Hepatic stellate cell (primary cell): ENCODE measurements around the gene WIPF3.
"Not testable (repeated sequence)": the region's sequence is repeated elsewhere in the genome, so short reads cannot be mapped to it uniquely, and the experiment has no call there.

Experiments
- DNase-seq: peaks from one replicate; pipeline ENCODE4 v3.0.0; 2011; ENCODE audit warnings: low spot score

Gene WIPF3

DNA sequence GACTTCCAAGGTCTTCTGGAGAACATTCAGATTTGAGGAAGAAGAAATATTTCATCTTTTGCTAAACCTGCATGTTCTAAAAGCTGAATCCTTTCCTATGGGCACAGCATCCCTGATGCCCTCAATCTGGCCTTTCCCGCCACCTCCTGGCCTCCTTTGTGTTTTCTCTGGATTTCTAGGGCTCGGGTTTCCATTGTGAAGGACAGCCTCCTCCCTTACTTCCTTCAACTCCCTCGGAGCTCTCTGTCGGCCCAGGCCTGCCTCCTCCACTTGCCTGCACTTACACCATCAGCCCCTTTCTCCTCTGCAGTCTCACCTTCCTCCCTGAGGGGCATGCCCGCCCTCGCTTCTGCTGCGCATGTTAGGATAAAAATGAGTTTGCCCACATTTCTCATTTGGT is 75.4 kb downstream of the WIPF3 start:
- DNase-seq, result no peak

DNA sequence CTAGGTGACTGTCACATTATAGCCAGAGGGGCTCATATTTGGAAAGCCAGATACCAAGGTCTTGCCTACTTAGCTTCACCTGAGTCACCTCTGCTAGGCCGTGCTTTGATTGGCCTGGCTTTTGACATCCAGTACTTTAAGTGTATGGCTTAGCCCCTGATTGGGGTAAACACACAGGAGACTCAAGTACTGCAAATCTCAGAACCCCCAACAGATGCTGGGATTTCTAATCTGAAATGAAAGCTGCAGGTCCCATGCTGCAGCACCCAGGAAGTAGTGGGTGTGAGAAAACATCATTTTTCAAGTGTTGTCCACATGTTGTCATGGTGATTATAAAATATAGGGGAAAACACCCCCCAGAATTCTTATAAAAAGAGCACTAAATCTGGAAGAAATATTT is 76.2 kb downstream of the WIPF3 start:
- no peak for DNase-seq

DNA sequence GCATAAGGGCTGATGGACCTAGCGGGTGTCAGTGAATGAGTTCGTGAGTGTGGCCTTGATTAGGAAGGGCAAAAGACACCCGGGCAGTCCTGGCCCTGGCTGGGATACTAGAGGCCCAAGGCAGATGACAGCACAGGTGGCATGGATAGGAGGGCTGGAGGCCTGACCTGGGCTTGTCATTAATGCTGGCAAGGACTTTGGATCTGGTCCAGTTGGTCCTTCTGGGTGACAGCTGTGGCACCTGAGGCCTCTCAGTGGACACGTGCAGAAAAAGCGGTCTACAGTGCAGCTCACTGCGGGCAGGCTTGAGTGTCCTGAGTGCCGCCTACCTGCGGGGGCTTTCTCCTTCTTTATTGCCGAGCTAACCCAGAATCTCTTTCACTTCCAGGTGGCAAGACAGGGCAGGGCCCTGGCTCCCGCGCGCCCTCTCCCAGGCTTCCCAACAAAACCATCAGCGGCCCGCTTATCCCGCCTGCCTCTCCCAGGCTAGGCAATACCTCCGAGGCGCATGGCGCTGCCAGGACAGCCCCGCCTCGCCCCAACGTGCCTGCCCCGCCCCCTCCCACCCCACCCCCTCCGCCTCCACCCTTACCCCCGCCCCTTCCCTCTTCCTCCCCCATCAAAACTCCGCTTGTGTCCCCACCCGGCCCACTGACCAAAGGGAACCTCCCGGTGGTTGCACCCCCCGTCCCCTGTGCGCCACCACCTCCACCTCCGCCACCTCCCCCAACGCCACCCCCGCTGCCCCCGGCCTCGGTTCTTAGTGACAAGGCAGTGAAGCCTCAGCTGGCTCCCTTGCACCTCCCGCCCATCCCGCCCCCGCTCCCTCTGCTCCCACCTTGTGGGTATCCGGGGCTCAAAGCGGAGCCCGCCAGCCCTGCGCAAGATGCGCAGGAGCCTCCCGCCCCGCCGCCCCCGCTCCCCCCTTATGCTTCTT is 77.4 kb downstream of the WIPF3 start:
- DNase-seq, result no peak

DNA sequence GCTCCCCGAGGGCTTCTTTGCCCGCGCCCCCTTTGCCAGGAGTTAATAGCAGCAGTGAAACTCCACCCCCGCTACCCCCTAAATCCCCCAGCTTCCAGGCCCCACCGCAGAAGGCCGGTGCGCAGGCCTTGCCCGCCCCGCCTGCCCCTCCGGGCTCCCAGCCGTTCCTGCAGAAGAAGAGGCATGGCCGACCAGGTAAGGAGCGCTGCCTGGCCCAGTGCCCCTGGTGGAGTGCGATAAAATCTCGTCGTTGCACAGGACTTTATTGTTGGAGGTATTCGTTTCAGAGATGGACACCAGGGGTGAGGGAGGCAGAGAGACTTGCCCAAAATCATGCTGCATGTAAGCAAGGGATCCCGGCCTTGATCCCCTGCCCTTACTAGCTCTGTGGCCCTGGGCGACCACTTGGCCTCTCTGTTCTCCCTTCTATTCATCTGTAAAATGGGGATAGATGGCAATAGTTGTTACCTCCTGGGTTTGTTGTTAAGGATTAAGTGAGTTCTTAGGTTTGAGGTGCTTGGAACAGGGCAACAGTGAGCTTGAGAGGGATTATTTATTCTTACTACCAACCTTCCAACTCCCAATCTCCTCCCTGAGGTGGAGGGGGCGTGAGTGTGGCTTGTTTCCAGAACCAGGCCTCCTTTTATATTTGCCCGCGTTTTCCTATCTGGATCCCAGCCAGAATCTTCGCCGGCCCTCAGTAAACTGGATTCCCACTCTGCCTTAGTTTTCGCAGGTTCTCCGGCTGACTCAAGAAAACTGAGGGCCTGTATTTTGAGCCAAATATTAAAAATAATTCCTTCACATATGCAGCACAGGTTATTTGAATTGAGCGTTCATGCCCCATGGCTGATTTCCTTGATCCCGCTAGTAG is 78.3 kb downstream of the WIPF3 start:
- DNase-seq, result no peak

DNA sequence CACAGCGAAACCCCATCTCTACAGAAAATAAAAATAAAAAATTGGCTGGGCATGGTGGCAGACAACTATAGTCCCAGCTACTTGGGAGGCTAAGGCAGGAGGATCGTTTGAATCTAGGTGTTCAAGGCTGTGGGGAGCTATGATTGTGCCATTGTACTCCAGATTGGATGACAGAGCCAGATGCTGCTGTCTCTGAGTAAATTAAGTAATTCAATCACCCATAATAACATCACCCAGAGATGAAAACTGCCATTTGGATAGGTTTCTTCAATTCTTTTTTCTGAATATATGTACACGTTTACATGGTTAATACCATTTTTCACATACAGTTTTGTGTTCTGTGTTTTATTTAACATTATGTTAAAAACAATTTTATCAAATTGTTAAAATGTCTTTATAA is 79.3 kb downstream of the WIPF3 start:
- no peak for DNase-seq

DNA sequence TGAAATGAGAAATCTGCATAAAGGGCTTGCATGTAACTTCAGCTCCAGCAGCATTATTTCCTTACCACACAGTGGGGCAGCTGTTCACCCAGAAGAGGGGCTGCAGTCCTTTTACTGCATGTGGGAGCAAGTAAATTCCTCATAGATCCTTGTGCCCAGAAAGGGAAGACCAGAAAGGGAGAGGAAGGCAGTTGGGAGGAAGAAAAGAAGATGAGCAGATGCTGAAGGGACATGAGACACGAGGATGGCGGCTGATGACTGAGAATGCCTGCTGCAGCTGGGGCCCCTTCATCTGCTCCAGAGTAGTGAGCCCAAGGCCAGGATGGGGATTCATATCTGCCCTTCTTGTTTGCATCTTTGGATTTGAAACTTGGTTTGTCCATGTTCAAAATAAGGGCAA is 80.5 kb downstream of the WIPF3 start:
- no peak for DNase-seq

DNA sequence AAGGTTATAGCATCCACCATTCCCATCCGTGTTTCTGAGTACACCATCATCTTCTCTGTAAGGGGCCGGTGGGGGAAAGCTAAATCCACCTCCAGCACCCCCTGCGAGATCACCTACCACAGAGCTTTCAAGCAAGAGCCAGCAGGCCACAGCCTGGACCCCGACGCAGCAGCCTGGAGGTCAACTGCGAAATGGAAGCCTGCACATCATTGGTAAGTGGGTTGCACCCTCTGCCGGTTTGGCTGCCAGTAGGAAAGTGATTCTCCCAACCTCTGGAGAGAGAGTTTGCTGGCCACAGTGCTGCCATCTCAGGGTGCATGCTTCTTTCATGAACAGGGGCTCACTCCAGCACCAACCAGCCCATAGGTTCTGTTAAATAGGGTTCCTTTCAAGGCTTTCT is 81.7 kb downstream of the WIPF3 start:
- no peak for DNase-seq

DNA sequence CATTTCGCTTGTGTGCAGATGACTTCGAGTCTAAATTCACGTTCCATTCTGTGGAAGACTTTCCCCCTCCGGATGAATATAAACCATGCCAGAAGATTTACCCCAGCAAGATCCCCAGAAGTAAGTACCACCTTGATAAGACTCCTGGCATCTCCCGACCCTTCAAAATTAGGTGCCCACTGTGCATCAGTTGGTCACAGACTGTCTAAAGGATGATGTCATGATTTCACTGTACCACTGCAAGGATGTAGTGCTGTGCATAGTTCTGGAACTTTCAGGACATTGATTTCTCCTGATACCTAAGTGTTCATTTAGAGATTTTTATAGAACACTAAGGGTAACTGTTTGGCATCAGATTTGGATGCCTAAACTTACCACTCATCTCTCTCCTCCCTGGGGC is 83.0 kb downstream of the WIPF3 start:
- no peak for DNase-seq

DNA sequence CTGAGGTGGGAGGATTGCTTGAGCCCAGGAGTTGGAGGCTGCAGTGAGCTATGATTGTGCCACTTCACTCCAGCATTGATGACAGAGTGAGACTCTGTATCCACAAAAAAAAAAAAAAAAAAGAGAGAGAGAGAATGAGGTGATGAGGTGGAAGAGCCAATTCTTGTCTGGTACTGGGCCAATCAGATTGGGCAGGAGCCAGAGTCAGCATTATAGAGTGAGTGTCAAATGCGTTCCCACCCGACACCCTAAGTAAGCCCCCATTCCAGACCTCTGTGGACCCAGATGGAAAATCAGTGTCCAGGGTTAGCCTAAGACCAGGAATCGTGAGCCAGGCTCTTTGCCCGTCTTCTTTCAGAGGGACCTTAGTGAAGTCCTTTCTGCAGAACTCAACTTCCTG is 83.9 kb downstream of the WIPF3 start:
- DNase-seq, result no peak

DNA sequence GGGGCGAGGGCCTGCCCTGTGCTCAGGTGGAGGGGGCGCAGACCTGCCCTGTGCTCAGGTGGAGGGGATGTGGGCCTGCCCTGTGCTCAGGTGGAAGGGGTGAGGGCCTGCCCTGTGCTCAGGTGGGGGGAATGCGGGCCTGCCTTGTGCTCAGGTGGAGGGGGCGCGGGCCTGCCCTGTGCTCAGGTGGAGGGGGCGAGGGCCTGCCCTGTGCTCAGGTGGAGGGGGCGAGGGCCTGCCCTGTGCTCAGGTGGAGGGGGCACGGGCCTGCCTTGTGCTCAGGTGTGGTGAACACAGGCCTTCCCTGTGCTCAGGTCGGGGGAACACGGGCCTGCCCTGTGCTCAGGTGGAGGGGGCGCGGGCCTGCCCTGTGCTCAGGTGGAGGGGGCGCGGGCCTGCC is 84.5 kb downstream of the WIPF3 start:
- not testable (repeated sequence) for DNase-seq

DNA sequence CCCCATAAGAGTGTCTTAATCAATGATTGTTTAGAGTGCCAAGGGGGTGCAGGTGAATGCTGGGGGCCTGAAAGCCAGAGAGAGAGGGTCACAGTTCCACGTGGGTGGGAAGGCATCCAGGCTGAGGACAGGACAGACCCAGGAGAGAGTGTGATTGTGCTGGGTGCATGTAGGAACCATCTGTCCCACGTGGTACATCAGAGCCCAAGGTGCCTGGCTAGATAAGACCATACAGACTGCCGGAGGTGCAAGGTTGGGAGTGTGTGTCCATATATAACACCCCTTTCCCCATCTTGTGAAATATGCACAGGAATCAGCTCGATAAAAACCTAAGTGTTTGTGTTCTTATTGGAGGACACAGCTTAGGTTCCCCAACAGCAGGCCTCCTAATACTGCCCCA is 85.5 kb downstream of the WIPF3 start:
- DNase-seq, result no peak

DNA sequence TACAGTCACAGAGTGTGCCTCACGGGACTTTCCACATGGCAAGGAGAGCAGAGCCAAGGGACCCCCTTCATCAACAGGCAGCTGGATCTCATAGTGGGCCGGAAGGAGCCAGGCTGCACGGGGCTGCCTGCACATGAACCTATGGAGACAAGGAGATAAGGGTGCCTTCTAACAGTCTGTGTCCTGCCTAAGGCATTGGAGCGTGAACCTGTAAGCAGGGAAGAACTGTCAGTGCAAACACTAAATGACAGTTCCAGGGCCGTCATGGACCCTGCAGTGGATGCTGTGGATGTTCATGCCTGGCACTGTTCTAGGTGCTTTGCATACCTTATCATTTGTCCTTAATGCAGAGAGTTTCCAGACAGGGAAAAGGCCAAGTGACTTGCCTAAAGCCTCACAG is 85.9 kb downstream of the WIPF3 start:
- DNase-seq, result no peak

DNA sequence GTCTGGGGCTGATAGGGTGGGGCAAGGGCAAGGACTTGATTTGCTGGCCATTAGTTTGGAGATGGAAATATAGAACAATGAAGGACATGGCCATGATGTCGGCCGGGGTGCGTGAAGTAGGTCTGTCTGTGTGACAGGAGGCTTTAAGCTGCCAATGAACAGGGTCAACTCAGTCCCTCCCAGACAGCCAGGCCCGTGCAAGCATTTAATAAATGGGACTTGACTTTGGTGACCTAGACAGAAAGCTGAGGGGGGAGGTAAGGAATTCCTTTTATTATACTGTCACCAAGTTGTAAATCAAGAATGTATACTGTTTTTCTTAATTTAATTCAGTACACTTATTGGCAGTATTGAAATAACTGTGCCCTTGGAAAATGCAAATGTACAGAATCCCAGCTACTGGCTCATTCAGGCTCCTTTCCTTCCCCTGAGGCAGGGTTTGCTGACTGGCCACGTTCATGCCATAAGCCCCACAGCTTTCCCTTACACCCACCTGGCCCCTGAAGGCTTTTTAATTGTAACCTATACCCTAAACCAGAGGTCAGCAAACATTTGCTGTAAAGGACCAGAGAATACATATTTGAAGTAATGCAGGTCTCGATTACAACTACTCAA is 87.2 kb downstream of the WIPF3 start:
- DNase-seq, result no peak

DNA sequence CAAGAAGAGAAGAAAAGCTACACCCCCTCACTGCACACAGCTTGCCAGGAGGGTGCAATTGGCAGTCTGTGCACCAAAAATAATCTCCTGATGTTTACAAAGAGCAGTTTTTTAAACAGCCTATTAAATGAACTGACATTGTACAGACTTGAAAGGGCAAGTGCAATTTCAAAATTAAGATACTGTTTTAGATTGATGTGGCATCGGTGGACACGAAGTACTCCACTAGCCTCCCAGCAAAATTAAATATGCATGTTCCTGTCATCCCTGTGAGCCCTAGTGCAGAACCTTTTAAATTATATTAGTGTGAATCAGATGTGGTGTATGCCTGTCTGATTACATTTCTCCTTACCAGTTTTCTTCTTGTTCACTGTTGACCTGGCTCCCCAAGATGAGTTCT is 87.9 kb downstream of the WIPF3 start:
- no peak for DNase-seq

DNA sequence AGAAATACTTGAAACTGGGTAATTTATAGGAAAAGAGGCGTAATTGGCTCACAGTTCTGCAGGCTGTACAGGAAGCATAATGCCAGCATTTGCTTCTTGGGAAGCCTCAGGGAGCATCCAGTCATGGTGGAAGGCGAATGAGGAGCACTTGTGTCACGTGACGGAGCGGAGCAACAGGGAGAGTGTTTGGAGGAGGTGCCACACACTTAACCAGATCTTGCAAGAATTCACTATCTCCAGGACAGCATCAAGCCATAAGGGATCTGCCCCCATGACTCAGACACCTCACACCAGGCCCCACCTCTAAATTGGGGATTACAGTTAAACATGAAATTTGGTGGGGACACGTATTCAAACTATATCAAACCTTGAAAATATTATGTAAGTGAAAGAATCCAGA is 89.3 kb downstream of the WIPF3 start:
- DNase-seq, result no peak

DNA sequence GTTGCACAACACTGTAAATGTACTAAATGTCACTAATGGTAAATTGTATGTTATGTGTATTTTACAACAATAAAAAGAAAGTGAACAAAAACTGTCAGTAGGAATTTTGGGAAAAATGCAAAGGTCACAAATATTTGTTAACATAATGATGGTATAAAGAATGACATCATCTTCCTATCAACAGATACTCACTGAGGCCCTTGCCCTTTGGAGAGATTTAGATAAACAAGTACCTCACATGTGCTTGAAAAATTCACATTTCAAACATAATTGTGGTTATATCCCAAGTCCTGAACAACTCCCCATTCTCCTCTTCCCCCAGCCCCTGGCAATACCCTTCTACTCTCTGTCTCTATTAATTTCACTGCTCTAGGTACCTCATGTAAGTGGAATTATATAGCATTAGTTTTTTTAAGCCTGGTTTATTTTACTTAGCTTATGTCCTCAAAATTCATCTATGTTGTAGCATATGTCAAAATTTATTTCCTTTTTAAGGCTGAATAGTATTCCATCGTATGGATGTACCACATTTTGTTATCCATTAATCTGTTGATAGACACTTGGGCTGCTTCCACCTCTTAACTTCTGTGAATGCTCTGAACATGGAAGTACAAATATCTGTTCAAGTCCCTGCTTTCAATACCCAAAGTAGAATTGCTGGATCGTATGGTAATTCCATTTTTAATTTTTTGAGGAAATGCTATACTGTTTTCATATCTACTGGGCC is 90.5 kb downstream of the WIPF3 start:
- no peak for DNase-seq

DNA sequence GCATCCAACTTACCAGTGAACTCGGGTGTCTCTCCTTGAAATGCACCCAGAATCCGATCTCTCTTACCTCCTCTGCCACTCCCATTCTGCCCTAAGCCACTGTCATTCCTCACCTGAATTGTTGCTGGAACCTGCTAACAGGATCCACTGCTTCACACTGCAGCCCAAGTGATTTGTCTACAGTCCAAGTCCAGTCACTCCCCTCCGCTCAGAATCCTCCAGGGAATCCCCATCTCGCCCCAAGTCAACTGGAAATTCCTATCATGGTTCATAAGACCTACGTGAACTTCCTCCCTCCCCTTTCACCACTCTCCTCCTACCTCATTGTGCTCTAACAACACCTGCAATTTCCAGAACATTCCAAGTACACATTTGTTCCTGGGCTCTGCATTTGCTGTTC is 92.0 kb downstream of the WIPF3 start:
- DNase-seq, result no peak

DNA sequence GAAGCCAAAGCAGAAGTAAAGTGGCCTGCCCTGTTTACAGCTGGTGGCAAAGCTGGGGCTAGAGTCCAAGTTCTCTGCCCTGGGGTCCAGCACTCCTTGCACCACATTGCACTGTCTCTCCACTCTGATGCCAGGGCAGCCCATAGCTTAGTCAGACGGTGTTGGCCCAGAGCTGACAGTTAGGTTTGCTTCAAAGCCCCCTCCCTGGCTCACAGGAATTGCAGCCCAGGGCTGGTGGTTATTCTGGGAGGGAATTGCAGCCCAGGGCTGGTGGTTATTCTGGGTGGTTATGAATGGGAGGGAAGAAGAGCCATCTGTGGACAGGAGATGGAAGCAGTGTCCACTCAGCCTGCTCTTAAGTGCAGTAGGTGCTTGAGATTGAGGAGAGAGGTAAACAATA is 94.4 kb downstream of the WIPF3 start:
- DNase-seq, result no peak

DNA sequence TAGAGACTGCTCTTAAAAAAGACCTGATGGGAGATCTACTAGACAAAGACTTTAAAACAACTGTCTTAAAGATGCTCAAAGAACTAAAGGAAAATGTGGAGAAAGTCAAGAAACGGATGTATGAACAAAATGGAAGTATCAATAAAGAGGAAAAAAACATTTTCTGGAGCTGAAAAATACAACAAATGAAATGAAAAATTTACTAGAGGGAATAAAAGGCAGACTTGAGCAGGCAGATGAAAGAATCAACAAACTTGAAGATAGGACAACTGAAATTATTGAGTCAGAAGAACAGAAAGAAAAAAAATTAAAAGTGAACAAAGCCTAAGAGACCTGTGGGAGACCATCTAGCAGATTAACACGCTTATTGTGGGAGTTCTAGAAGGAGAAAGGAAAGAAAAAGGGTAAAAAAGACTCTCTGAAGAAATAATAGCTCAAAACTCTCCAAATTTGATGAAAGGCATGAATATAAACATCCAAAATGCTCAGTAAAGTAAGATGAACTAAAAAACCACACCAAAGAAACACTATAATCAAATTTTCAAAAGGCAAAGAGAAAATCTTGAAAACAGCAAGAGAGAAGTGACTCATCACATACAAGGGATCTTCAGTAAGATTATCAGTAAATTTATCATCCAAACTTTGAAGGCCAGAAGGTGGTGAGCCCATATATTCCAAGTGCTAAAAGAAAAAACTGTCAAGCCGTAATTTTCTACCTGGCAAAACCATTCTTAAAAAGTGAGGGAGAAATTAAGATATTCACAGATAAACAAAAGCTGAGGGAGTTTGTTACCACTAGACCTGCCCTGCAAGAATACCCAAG is 100.1 kb downstream of the WIPF3 start:
- DNase-seq, result no peak

DNA sequence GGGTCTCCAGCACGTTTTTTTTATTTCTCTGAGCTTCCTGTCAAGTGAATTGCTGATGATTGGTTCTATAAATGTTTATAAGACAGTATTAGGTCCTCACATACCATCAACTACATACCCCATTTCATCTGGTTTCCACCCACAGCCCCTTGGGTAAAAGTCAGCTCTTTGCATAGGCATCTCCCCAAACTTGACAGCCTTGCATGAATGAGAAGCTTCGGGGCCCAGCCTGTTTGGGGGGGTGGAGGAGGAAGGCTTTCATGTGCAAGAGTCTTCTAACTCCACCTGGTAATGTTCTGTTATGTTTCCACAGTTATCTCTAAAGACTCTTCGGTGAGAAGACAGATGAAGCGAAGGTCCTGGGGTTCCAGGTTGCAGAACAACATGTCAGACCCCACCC is 107.9 kb downstream of the WIPF3 start:
- no peak for DNase-seq
